ENCODE data around the gene CRIP1.

Gene CRIP1

GRCh38 chr14:105486163-105486973 lies at the start of gene CRIP1:
CRIP1 (plus strand) TSS chr14:105486886; CDS start chr14:105487260, 374 bp downstream.
- no peak for DNase-seq (ENCODE audit: low read depth)

GRCh38 chr14:105436891-105437722 lies 49.6 kb upstream of the CRIP1 start:
- DNase-seq (ENCODE audit: low read depth), result no peak

GRCh38 chr14:105437723-105438500 lies 48.8 kb upstream of the CRIP1 start:
- DNase-seq (ENCODE audit: low read depth), result no peak

- no peak for DNase-seq (ENCODE audit: low read depth)
Observed at GRCh38 chr14:105439179-105439578, 47.5 kb upstream of the CRIP1 start.

- no peak for DNase-seq (ENCODE audit: low read depth)
Observed at GRCh38 chr14:105439710-105440553, 46.8 kb upstream of the CRIP1 start.

- no peak for DNase-seq (ENCODE audit: low read depth)
Observed at GRCh38 chr14:105440554-105440900, 46.2 kb upstream of the CRIP1 start.

GRCh38 chr14:105440992-105441391 lies 45.7 kb upstream of the CRIP1 start:
- no peak for DNase-seq (ENCODE audit: low read depth)

GRCh38 chr14:105442125-105442524 lies 44.6 kb upstream of the CRIP1 start:
- DNase-seq (ENCODE audit: low read depth), result no peak

- no peak for DNase-seq (ENCODE audit: low read depth)
Observed at GRCh38 chr14:105442834-105443233, 43.9 kb upstream of the CRIP1 start.

GRCh38 chr14:105444859-105445258 lies 41.8 kb upstream of the CRIP1 start:
- DNase-seq (ENCODE audit: low read depth), result no peak

- DNase-seq (ENCODE audit: low read depth), result no peak
Observed at GRCh38 chr14:105445290-105445689, 41.4 kb upstream of the CRIP1 start.

GRCh38 chr14:105445901-105446845 lies 40.5 kb upstream of the CRIP1 start:
- no peak for DNase-seq (ENCODE audit: low read depth)

- no peak for DNase-seq (ENCODE audit: low read depth)
Observed at GRCh38 chr14:105446971-105447370, 39.7 kb upstream of the CRIP1 start.

GRCh38 chr14:105447651-105448640 lies 38.7 kb upstream of the CRIP1 start:
- no peak for DNase-seq (ENCODE audit: low read depth)

GRCh38 chr14:105448706-105449111 lies 38.0 kb upstream of the CRIP1 start:
- DNase-seq (ENCODE audit: low read depth), result peak; percentile 42

- no peak for DNase-seq (ENCODE audit: low read depth)
Observed at GRCh38 chr14:105449276-105450122, 37.2 kb upstream of the CRIP1 start.

GRCh38 chr14:105450123-105450505 lies 36.6 kb upstream of the CRIP1 start:
- DNase-seq (ENCODE audit: low read depth), result no peak
